ENCODE data around the gene ANKRD6. TPM values are rescaled to one million over a fixed set of nuclear protein-coding genes. Genes with fewer than 3 reads are reported as not detected.

Gene ANKRD6
- polyA plus RNA-seq, 5 donors = 26.0 to 48.3 (median 37.0) TPM

DNA sequence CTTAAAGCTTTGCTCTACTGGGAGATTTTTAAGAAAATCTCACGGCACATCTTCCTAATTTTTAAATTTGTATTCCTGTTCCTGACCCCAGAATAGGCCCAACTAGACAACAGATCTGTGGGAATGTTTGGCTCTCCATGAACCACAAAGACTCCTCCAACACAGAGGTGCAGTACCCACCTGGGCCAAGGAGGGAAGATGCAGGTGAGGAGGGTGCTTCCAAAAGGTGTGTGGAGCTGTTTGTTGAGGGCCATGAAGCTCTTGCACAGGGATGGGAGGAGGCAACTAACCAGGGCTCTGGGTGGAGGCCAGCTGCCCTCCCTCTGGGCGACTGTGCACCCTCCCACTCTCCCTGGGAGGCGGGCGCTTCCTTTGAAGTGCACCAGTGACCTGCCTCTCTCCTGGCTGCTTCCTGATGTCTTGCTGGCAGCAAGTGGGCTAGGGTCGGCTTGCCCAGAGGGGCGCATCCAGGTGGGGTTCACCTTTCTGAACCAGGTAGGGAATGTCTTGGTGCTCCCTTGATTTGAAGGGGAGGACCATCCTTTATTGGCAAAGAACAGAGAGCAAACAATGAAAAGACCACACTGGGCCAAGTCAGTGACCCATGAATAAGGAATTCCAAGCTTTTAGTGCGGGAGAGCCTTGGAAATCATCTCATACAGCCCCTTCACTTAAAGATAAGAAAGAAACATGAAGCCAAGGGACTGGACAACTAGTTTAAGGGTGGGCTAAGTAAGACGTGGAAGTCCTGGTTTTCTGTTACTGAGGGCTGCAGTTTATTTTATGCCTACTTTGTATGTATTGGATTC lies 76.0 kb downstream of the ANKRD6 start:
- DNase-seq = no peak

DNA sequence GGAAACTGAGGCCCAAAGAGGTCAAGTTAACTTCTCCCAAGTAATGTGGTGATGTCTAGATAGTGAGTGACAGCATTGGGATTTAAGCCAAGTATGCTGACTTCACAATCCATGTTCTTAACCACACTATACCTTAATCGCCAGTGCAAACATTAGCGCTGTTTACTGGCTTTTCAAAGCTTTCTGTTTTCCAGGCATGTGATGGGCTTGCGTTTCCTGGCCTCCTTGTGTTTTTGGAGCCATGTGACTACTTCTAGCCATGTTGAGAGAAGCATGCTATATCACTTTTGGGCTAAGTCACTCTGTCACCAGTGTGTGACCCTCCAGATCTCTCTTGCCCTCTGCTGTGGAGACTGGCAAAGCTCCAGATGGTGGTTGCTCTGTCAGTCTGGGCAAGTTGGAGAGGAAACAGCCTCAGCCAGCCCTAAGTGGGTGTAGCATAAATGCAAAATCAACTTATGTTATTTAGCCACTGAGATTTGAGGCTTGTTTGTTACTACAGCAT lies 76.9 kb downstream of the ANKRD6 start:
- no peak for DNase-seq

DNA sequence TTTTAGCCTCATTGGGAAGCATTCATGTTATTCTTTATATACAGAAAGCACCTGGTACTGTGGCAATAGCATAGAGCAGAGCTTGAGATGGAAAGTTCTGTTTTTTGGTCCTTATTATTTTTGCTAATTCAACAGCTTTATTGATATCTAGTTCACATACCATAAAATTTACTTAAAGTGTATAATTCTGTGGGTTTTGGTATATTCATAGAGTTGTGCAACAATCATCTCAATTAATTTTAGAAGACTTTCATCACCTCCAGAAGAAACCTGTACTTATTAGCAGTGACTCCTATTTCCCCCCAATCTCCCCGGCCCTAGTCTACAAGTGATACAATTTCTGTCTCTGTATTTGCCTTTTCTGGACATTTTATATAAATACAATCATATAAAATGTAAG lies 77.4 kb downstream of the ANKRD6 start:
- no peak for DNase-seq

DNA sequence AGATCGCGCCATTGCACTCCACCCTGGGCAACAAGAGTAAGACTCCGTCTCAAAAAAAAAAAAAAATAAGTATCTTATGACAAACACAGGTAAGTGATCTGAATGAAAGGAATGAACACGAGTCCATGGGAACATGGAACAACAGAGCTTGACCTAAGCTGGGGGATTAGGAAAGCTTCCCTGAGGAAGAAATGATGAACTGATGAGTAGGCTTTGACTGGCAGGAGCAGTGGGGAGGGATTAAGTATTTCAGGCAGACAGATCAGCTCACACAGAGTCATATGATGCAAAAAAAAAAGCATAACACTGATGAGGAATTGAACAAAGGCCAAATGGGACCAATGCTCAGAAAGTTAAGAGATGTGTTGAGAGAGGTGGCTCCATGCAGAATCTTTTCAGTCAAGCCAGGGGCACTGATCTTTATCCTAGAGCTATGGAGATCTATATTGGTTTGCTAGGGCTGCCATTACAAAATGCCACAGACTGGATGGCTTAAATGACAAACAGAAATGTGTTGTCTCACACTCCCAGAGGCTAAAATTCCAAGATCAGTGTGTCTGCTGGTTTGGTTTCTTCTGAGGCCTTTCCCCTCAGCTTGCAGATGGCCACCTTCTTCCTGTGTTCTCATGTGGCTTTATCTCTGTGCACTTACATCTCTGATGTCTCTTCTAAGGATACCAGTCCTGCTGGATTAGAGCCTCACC lies 85.6 kb downstream of the ANKRD6 start:
- DNase-seq = no peak

DNA sequence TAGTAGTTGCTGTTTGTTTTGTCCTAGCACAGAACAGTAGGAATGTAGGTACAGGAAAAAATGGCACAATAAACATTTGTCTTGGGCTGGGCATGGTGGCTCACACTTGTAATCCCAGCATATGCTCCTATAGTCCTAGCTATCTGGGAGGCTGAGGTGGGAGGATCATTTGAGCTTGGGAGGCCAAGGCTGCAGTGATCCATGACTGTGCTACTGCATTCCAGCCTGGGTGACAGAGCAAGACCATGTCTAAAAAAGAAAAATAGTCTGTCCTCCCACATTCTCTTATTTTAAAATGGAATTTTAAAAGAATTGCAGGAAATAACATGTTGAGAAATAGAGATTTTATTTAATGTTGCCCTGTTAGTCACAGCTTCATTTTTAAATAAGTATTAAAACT lies 87.8 kb downstream of the ANKRD6 start:
- DNase-seq = no peak

DNA sequence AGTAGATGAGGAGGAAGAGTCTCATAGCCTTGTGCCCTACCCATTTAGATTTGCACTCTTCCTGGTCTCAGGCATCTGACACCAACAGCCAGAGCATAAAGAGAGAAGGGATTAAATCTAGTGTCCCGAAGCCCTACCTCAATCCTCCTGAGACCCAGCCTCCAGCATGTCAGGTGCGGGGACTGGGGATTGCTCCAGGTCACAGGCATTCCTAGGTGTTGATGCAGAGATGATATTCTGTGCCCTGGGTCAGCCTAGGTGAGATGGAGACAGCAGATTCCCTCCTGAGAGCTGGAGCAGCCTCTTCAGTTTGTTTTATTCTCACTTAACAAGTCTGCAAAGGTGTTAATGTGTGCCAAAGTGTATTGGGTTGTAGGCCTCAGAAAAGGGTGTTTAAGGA lies 89.8 kb downstream of the ANKRD6 start:
- no peak for DNase-seq

DNA sequence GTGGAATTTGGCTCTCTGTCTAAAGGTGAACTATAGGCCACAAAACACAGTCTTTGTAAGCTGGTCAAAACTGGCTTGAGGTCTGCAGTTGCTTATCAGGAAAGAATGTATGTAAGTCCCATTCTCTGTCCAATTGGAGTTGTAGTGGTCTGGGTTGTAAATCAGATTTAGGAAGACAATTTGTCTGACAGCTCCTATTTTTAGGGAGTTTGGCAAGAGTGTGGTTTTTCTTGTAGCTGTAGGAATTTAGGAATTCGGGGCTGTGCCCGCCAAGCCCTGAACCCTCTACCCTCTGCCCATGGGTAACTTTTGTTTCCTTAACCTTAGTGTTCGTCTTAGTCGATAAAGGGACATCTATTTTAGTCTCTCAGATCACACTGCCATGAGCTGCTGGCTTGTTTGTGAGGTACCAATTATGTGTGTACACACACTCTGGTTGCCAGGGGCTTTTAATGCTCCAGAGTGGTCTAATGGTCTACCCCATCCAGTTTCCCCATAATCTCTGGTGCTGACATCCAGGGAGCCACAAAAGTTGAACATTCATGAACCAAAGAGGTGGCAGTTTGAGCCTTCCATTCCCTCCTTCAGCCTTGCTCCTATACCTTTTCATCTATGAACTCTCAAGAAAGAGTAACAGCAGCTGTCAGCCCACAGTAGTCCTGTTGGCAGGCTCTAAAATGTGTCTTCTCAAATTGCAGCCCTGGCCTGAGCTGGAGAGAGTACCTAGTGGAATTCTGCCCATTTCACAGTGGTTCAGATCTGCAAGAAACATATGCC lies 93.0 kb downstream of the ANKRD6 start:
- DNase-seq = no peak

DNA sequence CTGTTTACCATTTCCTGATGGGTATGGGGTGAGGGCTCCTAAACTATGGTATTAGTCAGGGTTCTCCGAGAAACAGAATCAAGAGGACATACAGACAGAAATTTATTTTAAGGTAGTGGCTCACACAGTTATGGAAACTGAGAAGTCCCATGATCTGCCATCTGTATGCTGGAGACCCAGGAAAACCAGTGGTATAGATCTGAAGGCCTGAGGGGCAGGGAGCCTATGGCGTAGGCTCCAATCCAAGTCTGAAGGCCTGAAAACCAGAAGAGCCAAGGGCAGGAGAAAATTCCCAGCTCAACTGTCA lies 93.6 kb downstream of the ANKRD6 start:
- DNase-seq = no peak

DNA sequence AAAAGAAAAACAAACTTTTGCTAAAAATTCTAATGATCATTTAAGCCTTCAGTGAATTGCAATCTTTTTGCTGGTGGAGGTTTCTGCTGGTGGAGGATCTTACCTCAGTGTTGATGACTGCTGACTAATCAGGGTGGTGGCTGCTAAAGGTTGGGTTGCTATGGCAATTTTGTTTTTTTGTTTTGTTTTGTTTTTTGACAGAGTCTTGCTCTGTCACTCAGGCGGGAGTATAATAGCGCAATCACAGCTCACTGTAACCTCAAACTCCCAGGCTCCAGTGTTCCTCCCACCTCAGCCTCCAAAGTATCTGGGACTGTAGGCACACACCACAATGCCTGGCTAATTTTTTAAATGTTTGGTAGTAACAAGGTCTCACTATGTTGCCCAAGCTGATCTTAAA lies 94.7 kb downstream of the ANKRD6 start:
- DNase-seq = no peak

DNA sequence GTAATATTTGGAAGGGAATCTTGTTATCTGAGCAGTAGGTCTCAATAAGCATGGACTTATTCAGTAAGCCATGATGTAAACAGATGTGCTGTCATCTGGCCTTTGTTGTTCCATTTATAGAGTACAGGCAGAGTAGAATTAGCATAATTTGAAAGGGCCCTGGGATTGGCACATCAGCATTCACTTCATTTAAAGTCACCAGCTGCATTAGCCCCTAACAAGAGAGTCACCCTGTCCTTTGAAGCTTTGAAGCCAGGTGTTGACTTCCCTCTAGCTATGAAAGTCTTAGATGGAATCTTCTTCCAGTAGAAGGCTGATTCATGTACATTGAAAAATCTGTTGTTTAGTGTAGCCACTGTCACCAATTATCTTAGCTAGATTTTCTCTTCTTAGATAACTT lies 95.9 kb downstream of the ANKRD6 start:
- no peak for DNase-seq

DNA sequence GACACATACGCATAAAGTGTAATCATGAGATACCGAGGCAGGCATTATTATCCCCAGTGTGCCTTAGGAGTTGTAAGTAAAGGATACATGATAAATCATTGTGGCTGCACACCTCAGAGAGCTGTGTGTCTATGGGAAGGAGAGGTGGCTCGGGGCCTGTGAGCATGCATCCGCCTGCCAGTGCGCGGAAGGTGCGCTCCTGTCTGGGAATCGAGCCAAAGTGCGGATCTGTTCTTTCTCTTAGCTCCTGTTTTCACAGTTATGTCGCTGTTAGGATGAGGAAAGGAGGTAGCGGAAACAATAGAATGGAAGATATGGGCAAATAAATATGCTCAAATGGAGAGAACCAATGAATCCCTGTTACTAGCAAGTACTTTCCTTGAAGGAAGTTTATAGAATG lies 98.0 kb downstream of the ANKRD6 start:
- DNase-seq = no peak

DNA sequence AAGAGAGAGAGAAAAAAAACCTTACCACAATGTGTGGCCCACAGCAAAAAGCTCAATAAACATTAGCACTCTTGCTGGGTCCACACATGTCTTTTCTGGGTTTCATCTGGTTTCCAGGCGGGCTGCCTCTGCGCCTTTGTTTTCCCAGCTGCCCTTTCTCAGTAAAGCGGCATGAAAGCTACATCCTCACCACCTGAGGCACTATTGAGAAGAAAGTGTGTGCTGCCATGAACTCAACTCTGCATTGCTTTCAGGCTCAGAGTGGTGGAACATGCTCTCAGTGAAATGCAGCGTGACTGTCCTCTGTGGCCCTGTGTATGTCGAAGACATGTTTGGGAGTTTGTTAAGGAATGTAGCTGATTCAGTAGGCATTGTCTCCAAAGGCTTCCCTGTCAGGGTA lies 103.3 kb downstream of the ANKRD6 start:
- DNase-seq = no peak

DNA sequence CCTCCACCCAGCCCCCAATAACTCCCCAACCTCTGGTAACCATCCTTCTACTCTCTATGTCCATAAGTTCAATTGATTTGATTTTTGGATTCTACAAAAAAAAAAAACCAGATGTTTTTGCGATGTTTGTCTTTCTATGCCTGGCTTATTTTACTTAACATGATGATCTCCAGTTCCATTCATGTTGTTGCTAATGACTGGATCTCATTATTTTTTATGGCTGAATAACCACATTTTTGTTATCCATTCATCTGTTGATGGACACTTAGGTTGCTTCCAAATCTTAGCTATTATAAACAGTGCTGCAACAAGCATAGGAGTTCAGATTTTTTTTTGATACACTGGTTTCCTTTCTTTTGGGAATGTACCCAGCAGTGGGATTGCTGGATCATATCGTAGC lies 106.8 kb downstream of the ANKRD6 start:
- no peak for DNase-seq

DNA sequence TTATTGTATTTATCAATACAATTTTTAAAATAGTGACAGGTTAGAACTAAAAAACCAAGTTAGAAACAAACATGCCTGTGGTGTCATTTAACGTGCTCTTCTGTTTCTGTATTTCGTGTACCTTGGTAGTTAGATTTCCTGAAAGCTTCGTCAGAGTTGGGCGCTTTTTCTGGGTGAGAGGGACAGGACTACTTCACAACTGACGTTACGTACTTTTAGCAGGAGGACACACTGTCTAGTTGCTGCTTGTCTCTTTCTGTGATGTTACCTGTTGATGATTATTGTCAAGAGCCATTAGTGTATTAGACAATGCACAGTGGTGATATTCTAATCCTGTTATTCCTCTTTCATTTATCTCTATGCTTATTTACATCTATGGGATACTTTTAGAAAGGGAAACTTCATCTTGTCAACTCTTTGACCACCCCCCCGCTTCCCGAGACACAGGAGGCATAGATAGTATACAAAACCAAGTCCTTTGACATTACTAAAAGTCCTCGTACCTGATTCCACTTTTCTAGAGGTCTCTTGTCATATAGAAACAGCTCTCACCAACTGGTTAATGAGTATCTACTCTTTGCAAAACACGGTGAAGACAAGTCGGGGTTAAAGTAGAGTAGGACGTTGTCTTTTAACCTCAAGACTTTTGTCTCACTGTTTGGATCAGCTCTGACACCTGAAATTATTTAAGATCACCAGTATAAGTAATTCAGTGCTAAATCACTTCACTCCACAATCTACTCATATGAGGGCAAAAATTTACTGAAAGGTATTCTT lies 109.3 kb downstream of the ANKRD6 start:
- DNase-seq = no peak

DNA sequence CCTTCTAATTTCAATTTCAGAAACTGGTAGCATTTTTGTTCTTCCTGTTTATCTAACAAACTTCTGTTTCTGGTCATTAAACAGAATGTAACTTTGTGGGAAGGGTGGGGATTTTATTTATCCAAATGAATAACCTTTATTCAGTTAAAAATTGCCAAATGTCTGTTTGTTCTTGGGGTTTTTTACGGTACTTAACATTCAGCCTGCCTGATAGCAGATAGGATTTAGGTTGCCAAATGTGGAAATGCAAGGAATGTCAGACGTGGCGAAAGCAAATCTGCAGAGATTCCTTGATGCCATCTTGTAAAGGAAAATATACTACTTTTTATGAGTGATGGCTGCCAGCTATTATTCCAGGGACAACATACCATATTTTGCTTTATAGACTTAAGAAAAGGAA lies 109.9 kb downstream of the ANKRD6 start:
- DNase-seq = no peak

DNA sequence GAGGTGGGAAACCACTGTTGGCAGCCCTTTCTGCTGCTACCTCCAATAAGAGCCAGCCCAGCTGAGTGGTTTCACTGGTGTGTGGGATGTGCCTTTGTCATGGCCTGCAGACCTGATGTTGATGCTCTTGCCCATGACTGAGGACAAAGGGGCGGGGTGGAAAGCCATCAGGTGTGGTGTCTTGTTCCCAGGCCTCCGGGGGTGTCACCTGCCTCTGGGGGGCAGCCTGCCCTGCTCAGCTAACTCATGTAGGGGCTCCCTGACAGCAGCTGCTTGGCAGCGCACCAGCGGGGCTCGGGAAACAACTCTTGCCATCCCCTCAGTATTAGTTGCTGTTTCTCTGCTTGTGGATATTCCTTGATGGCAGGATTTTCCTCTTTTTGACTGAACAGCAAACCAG lies 114.3 kb downstream of the ANKRD6 start:
- no peak for DNase-seq

DNA sequence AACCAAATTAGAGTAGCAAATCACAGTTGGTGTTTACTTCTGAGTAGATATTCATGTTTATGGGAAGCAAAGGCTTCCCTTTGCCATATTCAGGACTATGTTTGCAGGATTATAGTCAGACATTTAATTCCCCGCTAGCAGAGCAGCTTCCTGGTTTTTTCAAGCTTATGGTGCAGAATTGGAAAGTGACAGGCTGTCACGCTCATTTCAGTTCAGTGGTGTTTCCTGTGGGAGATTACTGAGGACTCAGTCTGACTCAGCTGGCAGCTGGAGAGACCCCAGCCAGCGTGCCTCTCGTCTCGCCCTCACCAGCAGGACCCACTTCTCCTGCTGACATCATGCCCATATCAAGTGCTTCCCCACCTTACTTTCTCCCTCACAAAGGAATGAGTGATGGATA lies 120.5 kb downstream of the ANKRD6 start:
- DNase-seq = no peak

DNA sequence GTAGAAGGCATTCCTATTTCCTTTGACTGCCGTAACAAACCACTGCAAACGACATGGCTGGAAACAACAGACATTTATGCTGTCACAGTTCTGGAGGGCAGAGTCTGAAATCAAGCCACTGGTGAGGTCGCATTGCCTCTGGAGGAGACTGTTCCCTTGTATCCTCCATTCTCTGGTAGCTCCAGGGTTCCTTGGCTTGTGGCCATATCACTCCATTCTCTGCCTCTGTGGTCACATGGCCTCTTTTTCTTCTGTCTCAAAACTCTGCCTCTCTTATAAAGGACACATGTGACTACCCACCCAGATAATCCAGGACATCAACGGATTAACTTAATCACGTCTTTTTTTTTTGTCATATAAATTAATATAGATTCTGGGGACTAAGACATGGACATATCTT lies 121.2 kb downstream of the ANKRD6 start:
- DNase-seq = no peak

DNA sequence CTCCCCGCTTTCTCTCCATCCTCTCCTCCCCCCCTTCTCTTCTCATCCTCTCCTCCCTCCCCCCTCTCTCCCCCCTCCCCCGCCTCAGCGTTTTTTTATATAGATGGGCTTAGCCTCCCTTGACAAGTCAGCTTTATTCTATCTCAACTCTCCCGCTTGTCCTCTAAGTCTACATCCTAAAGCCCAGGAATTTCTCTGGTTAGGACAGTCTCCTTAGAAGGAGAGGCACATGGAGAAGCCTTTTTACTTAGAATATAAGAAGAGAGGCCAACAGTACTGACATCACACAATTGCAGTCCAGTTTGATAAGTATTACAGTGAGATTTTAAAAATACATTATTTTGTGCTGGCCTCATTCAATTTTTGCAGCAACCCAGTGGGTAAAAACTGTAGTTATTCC lies 122.1 kb downstream of the ANKRD6 start:
- DNase-seq = no peak

DNA sequence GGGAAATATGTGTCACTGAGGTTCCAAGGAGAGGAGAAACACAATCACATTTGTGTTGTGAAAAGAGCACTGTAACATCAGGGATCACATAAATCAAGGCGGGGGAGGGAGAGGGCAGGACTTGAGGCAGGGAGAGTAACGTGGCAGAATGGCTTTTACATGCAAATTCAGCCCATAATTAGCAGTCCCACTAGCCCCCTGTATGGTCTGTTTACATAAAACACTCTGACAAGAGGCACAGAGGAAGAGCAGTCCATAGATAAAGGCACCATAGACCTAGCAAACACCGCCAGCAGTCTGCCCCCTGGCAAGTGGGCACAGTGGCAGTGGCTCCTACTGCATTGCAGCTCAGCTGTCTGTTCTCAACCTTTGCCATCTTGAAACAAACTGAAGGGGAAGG lies 122.9 kb downstream of the ANKRD6 start:
- no peak for DNase-seq

DNA sequence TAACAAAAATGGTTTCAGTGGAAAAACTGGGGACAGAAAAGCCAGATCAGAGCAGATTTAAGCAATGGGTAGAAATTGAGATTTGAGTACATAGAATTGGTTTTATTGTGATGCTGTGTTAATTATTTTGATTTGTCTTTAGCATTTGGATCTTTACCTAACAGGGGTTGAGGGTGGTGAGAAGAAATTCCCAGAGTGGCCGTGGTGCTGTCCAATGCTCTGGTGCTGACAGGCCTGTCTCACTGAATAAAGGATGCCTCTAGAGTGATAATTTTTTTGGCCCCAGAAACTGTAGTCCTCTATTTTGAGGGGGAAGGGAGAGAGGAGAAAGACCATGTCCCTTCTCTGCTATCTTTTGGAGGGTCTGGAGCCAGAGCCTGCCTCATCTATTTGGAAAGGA lies 126.5 kb downstream of the ANKRD6 start:
- DNase-seq = no peak
